ENCODE results near the gene EIF4EBP3.
"Not testable (repeated sequence)": the region's sequence is repeated elsewhere in the genome, so short reads cannot be mapped to it uniquely, and the experiment has no call there.

EIF4EBP3 gene

GRCh38 chr5:140579188-140579747 lies 31.8 kb downstream of the EIF4EBP3 start:
- DNase-seq (ENCODE audit: low read depth) = not testable (repeated sequence)

GRCh38 chr5:140587495-140587894 lies 40.0 kb downstream of the EIF4EBP3 start:
- DNase-seq (ENCODE audit: low read depth) = no peak

- no peak for DNase-seq (ENCODE audit: low read depth)
Observed at GRCh38 chr5:140588311-140589070, 41.0 kb downstream of the EIF4EBP3 start.

DNA sequence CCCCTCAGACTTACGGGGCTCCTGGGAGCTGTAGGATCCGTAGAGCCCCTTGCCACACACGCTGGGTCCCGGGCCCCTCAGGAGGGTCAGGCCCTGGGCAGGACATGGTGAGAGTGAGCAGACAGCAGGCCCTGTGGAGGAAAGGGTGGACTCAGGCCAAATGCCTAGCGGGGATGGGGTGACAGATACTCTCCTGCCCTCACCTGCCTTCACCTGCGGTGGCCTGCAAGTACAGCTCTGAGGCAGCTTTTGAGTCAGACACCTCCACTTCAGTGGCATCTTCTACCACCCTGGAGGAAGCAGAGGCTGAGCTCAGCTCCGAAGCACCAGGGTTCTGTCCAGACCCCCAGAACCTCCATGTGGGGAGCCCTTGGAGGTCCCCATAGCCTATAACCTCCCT lies 43.4 kb downstream of the EIF4EBP3 start:
- no peak for DNase-seq (ENCODE audit: low read depth)

- DNase-seq (ENCODE audit: low read depth) = no peak
Observed at GRCh38 chr5:140591747-140592372, 44.4 kb downstream of the EIF4EBP3 start.

DNA sequence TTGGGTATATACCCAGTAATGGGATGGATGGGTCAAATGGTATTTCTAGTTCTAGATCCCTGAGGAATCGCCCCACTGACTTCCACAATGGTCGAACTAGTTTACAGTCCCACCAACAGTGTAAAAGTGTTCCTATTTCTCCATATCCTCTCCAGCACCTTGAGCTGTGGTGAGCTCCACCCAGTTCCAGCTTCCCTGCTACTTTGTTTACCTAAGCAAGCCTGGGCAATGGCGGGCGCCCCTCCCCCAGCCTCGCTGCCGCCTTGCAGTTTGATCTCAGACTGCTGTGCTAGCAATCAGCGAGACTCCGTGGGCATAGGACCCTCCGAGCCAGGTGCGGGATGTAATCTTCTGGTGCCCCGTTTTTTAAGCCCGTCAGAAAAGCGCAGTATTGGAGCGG lies 45.6 kb downstream of the EIF4EBP3 start:
- DNase-seq (ENCODE audit: low read depth) = not testable (repeated sequence)

DNA sequence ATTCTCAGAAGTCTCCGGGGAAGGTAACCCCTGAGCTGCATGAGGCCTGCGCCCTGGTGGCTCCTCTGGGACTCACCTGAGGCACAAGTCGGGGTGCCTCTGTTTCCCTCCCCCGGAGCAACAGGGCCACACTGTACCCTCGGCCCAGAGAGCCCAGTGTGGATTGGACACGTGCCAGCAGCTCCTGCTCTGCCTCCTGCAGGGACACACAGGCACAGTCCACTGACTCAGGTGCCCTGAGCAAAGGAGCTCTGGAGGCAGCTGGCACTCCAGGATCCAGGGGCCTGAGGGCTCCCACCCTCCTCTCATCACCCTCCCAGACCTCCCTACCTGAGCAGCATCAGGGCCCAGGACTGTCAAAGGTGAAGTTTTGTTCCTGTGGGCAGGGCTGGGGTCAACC lies 46.7 kb downstream of the EIF4EBP3 start:
- DNase-seq (ENCODE audit: low read depth) = no peak

- DNase-seq (ENCODE audit: low read depth) = no peak
Observed at GRCh38 chr5:140595538-140596300, 48.3 kb downstream of the EIF4EBP3 start.

- DNase-seq (ENCODE audit: low read depth) = no peak
Observed at GRCh38 chr5:140596321-140596741, 48.9 kb downstream of the EIF4EBP3 start.

DNA sequence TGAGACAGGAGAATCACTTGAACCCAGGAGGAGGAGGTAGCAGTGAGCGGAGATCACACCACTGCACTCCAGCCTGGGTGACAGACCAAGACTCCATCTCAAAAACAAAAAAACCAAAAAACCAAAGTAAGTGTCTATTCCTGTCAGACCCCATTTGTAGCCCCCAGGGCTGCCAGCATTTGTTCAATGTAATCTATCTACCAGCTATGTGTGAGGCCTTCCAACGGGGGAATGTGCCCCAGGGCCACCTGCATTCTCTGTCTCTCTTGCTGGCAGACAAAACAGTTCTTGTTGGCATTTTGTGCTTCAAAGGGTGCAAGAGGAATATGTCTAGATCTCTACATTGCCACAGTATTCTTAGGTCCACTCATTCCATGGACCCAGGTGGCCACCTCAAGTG lies 51.4 kb downstream of the EIF4EBP3 start:
- no peak for DNase-seq (ENCODE audit: low read depth)
